GM20431 (cell line): Measurements from ENCODE around the gene KCTD2.
"Not testable (repeated sequence)": the region's sequence is repeated elsewhere in the genome, so short reads cannot be mapped to it uniquely, and the experiment has no call there.

Experiments
- in situ Hi-C: fragments of 300-500 bp; cut with MseI, MboI; formaldehyde crosslinking; loops from one replicate; pipeline ENCODE4 v1.15.0; 2020; ENCODE audit warnings: low sequenced_read_pairs; ENCODE audit not compliant: unreplicated experiment

The KCTD2 gene

DNA sequence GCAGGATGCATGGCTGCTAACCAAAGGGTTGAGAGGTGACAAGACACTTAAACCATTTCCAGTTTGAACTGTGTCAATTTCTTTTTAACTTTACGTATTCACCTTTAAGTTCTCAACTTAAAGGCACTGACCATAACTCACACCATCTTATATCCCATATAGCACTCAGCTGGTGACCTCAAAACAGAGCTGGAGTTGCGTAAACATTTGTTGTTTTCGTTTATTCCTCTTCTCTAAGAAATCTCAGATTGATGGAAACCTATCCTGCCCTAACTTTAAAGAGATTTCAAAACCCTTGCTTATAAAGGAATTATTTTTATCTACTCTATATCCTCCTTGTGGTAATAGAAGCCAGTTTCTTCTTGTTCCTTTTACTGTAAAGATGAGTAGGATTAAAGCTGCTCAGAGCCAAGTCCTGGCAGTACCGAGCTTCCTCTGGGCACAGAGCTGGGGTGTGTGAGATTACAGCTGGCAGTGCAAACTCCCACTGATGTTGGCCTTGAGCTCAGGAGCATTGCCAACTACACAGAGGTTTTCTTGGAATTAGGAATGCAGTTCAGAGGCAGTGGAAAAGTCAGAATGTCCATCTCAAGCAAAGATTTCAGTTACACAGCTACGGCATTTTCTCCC is 1.3 kb downstream of the KCTD2 start:
- in situ Hi-C loops: no loop called here

DNA sequence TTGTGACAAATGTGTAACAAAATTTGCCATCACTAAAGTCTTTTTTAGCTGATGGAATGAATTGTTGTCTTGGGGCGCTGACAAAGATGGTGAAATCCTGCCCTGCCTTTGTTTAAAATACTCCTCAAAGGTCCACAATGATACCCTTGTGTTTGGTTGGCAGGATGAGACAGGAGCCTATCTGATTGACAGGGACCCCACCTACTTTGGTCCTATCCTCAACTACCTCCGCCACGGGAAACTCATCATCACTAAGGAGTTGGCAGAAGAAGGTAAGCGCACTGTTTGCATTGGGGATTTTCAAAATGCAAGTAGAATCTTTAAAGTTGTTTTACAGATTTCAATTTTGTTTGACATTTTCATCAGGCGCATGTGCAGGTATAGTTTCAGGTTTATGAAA is 2.0 kb downstream of the KCTD2 start:
- in situ Hi-C loops: no loop called here

DNA sequence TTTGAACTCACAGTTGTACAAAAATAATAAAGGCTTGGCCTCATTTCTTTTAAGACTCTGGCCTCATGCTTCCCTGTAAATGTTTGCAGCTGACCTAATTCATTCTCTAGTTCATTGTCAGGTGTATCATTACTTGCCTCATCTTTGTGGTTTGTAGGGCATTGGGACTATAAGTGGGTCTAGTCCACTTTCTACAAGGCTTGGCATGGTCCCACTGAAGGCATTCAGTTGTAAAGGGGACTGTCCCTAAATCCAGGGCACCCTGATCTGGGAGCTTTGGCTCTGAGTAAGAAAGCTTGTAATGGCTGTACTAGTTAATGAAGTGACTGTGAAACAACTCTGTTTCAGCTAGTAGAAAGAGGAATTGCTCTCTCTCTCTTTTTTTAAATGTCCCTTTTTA is 2.7 kb downstream of the KCTD2 start:
- in situ Hi-C loops: no loop called here

DNA sequence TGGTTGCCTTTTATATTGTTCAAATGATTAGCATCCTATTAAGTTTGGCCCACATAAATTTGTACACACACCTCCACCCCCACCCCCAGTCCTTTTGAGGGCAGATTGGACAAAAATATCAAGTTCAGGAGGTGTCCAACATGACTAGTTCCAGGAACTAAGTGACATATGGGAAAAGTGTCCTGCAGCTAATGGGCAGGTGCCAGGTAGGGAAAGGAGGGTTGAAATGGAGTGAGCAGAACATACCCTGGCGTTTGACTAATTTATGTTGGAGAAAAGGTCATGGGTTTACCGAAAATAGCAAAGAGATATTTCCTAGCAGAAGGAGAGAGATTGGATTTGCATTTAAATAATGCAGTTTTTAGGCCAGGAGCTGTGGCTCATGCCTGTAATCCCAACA is 4.9 kb downstream of the KCTD2 start:
- in situ Hi-C loops: no loop called here

DNA sequence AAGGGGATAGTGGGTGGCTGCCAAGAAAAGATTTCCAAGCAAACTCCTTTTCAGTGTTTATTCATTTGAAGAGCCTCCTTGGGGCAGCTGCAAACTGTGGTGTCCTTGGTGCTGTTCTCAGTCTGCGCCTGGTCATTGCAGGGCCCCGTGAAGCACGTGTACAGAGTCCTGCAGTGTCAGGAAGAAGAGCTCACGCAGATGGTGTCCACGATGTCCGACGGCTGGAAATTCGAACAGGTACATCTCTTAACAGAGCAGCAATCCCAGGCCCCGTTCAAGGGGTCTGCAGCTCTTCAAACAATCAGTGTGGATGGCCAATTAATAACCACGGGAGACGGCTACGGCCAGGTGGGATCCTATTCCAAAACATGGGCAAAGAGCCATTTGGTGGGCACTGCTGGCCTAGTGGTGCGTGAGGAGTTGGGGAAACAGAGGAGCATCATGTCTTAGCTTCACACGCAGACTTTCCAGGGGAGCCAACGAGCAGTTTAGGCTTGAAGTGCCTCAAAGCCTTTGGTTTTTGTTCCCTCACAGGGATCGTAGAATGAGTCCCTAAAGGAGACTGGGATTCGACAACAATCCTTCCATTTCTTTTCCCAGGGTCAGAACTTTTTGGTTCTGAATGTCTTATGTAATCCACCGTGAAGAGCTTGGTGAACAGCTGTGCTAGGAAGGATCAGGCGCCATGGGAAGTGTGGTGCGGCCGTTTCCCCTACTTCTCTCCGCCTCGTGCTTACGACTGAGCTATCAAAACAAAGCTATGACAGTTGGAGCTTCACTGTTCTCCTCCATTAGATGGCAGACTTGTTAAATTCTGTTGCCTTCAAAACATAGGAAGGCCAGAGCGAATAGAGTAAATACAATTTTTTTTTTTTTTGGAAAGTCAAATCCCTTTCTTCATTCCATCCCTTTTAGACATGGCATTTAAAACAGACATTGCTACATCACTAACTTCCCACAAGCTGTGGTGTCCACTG is 12.6 kb downstream of the KCTD2 start:
- in situ Hi-C loops: no loop called here

DNA sequence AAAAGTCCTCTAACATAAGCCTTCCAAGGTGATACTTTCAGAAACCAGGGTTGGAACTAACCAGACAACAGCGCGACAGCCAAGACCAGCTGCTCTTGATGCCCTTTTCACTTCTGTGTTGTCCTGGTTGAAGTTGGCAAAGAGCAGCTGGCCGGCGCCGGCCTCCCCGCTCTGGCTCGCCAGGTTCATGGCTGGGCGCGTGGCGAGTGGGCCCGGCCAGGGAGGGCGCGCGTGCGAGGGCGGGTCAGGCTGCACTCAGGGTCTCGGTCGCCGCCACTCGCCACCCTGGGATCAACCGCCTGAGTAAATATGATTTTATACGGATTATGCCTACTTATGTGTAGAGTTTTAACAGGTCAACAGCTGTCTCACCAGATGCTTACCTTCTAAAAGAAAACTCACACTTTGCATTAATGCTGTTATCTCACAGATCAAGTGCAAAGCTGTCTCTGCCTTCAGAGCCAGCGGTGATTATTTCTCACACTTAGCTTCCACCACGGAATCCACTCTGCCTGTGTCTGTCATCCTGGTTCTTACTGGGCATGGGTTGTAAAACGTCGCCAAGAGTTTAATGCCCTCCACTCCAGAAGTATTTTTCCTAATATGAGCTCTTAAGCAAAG is 13.5 kb downstream of the KCTD2 start:
- in situ Hi-C loops: no loop called here

DNA sequence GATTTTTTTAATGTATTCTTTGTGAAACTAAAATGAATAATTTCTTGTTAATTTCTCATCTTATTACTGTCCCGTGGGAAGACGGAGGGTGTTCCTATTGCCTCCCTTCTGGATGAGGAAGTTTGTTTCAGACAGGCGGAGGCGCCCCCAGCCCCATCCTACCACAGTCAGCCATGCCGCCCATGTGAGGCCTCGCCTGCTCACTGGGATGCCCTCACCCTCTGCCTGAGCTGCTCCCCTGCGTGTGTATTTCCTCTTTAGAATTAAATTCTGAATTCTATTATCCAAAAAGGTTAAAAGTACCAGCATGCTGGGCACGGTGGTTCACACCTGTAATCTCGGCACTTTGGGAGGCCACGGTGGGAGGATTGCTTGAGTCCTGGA is 14.0 kb downstream of the KCTD2 start:
- in situ Hi-C loops: no loop called here

DNA sequence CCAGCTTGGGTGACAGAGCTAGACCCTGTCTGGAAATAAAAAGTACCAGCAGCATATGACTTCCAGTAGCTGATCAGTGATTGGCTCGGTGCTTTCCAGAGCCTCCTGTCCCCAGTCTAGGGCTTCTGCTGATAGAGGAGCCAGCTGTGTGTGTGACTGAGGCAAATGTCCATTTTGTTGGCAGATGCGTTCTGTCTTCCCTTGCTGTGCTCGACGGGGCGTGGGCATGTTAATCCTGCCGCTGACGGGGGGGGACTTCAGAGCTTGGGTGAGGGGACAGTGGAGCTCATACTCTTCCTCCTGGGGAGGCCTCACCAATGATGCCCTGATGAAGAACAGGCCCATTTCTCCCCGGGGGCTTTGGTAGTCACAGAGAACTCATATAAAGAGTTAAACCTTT is 14.6 kb downstream of the KCTD2 start:
- in situ Hi-C loops: no loop called here

DNA sequence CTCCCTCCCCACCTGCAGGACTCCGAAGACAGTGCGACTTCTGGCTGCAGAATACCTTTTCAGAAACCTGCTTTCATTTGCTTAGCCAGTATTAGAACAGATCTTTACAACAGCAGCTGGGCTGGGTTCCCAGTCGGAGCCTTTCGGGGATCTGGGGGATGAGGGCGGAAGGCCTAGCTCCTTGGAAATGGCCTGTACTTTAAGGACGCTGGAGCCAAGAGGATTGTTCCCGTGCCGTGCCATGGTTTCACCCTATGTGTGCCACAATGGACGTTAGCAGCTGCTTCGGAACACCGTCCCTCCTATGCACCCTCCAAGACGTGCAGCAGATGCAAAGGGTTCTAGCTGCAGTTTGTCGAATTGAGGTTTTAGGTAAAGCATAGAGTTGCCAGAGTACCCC is 16.2 kb downstream of the KCTD2 start:
- in situ Hi-C loops: no loop called here

DNA sequence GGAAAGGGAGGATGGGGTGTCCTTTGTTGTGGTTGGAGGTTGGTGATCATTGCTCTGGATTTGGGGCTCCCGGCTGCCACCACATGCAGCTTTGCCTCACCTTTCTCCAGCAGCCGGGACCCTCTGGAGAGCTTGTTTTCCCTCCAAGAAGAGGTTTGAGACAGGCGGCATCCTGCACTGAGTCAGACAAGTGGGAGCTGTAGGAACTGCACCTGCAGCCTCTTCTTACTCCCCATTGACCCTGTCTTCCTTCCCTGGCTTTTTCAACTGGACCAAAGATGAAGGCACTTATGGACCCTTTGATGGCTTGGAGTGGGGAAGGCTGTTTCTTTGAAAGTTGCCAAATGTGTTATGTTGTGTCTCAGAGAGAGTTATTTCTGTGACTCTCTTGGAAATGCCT is 16.6 kb downstream of the KCTD2 start:
- in situ Hi-C loops: no loop called here

DNA sequence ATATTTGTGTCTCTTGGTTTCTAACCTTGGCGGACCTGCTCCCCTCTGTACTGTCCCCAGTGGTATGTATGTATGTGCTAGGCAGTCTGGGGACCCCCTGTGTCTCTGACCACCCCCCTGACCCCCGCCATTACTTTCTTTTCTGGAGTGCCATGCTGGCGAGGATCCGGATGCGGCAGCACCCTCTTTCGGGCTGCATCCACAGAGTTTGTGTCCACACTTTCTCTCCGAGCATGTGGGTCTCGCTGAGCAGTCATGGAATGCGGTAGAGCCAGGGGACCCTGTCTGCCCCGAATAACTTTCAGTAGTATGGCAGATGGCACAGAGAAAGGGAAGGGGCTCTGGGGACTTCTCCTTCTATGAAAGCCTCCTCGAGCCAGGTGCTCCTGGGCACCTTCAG is 17.0 kb downstream of the KCTD2 start:
- in situ Hi-C loops: no loop called here

DNA sequence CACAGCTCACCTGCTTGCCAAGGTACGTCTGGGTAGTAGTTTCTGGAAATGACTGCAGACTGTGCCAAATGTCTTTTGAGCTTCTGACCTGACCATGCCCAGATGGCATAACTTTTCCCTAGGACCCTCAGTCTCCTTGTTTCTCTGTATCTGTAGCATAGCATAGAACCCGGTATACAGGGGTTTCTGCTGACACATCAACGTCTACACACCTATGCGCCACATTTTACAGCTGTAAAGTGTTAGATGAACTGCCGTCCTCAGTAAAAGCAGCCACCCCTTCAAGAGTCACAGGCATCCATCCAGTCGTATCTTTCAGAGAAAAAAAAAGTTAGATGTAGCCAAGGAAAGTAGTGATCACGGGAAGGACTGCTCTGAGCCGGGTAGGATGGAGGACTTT is 17.4 kb downstream of the KCTD2 start:
- in situ Hi-C loops: no loop called here

DNA sequence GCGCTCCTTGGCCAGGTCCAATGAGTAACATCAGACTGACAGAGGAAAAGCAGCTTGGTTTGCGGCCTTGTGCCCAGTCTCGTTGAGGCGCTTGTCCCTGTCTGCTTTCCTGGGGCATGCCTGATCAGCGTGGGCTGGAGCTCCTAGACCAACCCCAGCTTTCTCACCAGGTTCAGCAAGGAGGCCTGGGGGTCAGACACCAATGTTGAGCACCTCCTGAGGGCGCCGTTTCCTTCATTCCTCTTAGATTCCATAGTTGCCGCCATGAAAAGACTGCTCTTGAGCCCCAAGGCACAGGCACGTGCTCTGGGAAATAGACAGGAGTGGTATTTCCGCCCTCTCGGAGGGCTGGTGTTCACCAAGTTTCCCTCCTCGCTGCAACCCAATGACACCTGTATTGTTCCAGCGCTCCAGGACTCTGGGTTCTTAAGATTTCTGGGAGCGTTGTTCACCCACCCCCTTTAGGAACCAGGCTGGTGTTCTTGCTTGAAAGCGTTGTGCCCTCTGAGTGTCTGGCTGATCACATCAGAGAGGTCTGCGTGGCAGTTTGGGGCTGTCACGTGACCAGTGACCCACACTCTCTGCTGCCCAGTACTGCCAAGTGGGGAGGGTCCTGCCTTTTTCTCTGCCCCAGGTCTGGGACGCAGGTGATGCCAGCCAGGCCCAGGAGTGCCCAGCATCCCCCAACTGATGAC is 18.0 kb downstream of the KCTD2 start:
- in situ Hi-C loops: no loop called here

DNA sequence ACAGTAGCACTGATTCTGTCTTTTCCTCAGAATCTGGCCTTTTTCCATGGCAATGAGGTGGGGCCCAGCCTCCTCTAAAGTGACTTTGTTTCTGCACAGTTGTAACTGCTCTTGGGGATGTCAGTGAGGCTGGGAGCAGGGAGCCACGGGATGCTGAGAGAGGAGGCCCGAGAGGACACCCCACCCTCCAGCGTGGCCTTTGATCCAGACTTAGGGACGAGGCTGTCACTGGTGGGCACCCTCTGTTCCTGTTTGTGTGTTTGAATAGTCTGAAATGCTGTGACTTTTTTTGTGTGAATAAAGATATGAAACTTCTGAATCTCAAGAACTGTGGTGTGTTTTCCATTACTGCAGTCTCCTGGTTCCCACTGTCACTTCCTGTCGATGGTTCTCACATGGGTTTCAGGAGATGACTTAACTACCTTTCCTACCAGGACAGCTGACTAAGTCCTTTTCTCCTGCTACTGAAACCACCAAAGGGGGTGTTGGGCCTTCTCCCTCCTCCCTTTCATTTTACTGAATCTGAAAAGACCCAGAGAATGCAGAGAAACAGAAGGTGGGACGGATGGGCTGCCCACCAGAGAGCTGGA is 18.6 kb downstream of the KCTD2 start:
- in situ Hi-C loops: no loop called here

DNA sequence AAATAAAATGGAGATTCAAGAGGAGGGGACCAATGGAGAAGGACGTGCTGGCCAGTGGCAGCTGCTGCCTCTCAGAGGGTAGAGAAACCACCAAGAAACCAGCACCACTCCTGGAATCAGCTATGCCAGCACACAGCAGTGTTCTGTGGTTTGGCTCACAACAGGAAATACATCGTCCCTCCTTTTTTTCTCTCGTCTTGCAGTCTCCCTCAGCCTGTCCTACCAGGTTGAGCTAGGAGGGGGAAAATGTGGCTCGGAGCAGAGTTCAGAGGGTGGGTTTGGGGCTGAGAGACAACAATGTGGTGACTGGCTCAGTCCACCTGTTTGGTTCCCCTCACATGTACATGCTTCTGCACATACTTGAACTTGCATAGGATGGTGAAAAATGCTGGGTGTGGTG is 20.8 kb downstream of the KCTD2 start:
- in situ Hi-C loops: no loop called here

DNA sequence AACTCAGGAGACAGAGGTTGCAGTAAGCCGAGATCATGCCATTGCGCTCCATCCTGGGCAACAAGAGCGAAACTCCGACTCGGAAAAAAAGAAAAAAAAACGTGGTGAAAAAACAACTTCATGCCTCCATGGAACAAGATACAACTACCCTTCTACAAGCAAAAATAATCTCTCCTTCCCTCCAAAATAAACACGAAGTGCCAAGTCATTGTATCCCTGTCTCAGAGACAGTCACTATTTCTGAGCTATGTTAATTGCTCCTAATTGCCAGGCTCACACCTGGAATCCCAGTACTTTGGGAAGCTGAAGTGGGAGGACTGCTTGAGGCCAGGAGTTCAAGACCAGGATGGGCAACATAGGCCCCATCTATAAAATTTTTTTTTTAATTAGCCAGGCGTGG is 21.7 kb downstream of the KCTD2 start:
- in situ Hi-C loops: no loop called here

DNA sequence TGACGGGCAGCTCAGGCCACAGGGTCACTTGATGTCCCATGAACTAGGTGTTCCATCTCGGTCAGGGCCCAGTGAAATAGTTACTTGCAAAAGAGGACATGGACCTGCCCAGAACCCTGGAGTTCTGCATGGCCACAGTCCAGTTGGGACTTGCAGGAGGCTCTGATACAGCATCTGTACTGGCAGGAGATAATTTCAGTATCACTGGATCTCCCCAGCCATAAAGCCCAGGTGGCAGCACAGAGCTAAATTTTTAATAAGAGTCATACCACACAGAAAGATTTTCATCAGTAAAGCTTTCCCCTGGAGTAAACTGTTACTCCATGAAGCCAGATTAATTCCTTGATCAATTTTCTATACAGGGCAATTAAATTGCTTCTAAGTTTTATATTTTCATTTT is 22.8 kb downstream of the KCTD2 start:
- in situ Hi-C loops: no loop called here

DNA sequence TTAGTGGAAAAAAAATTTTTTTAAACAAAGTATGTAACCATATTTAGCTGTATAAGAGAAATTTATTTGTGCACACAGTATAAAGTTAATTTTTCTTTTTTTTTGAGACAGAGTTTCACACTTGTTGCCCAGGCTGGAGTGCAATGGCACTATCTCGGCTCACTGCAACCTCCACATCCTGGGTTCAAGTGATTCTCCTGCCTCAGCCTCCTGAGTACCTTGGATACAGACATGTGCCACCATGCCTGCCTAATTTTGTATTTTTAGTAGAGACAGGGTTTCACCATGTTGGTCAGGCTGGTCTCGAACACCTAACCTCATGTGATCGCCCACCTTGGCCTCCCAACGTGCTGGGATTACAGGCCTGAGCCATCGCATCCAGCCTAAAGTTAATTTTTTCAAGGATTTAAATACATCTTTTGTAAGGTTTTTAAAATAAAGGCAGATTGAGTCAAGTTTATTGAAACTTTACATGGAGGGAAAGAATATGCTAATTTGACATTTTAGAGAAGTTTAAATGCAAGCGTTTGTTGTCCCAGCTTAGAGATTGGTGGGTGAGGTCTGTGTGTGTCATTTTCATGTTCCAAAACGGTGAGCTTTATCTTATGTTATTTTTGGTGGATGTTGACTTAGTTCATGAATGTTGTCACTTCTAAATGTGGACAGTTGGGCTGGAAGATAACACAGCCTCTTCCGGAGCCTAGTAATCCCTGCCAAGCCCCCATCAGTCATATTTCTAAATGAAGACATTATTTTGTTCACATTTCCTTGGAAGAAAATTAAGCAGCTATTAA is 24.6 kb downstream of the KCTD2 start:
- in situ Hi-C loops: not testable (repeated sequence)

DNA sequence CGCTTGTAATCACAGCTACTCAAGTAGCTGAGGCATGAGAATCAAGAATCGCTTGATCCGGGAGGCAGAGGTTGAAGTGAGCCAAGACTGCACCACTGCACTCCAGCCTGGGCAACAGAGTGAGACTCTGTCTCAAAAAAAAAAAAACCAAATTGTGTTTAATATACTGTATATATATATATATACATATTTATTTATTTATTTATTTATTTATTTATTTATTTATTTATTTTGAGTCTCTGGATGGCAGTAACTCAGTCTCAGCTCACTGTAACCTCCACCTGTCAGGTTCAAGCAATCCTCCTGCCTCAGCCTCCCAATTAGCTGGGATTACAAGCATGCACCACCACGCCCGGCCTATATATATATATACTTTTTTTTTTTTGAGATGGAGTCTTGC is 25.9 kb downstream of the KCTD2 start:
- in situ Hi-C loops: not testable (repeated sequence)
